HepG2 (cell line): Measurements from ENCODE around the gene SEC31A. TPM values are rescaled to one million over a fixed set of nuclear protein-coding genes. Genes with fewer than 3 reads are reported as not detected.

Experiments
- CSRNP1 ChIP-seq: sonication (generic); formaldehyde crosslinking; IDR thresholded peaks from 2 replicates; pipeline ENCODE4 v1.8.1; 2023; ENCODE audit warnings: mild to moderate bottlenecking, missing genetic modification reagents
- DMAP1 ChIP-seq: IDR thresholded peaks from 2 replicates; pipeline ENCODE4 v1.6.1; 2016
- FOXM1 ChIP-seq: sonication (generic); formaldehyde crosslinking; IDR thresholded peaks from 2 replicates; pipeline ENCODE4 v1.5.0; 2020; ENCODE audit warnings: missing genetic modification reagents
- HDAC1 ChIP-seq: sonication (generic); formaldehyde crosslinking; IDR thresholded peaks from 2 replicates; pipeline ENCODE4 v1.5.1; 2020; ENCODE audit warnings: mild to moderate bottlenecking, missing genetic modification reagents
- HNF4A ChIP-seq: sonication (generic); formaldehyde crosslinking; IDR thresholded peaks from 2 replicates; pipeline ENCODE4 v1.4.0; 2020; ENCODE audit warnings: missing genetic modification reagents
- MED1 ChIP-seq: sonication (generic); formaldehyde crosslinking; IDR thresholded peaks from 2 replicates; pipeline ENCODE4 v1.4.0; 2020; ENCODE audit warnings: missing genetic modification reagents
- PHF8 ChIP-seq: sonication (generic); formaldehyde crosslinking; IDR thresholded peaks from 2 replicates; pipeline ENCODE4 v1.5.0; 2020; ENCODE audit warnings: missing genetic modification reagents
- RAD21 ChIP-seq: fragments of 450-650 bp; formaldehyde crosslinking; IDR thresholded peaks from 2 replicates; pipeline ENCODE4 v1.5.0; 2020; ENCODE audit warnings: mild to moderate bottlenecking
- REST ChIP-seq, 2 experiments: IDR thresholded peaks; 2 replicates each; pipeline ENCODE4 v1.6.1; 2011 to 2012; ENCODE audit warnings: low read length in 2 of 2, borderline replicate concordance in 1 of 2, low read depth in 1 of 2, mild to moderate bottlenecking in 1 of 2, moderate library complexity in 1 of 2
- SAP130 ChIP-seq: IDR thresholded peaks from 2 replicates; pipeline ENCODE4 v1.6.1; 2016; ENCODE audit warnings: low read depth
- U2AF2 ChIP-seq: fragments of 200-400 bp; formaldehyde crosslinking; IDR thresholded peaks from 2 replicates; pipeline ENCODE4 v1.6.1; 2017; ENCODE audit warnings: low read depth, mild to moderate bottlenecking, low read length
- ZBTB33 ChIP-seq: sonication (generic); formaldehyde crosslinking; IDR thresholded peaks from 2 replicates; pipeline ENCODE4 v1.4.0; 2020; ENCODE audit warnings: missing genetic modification reagents
- ZKSCAN8 ChIP-seq: IDR thresholded peaks from 2 replicates; pipeline ENCODE4 v1.6.1; 2016; ENCODE audit warnings: borderline replicate concordance, missing genetic modification reagents, missing compliant biosample characterization
- ZNF143 ChIP-seq: sonication (generic); formaldehyde crosslinking; IDR thresholded peaks from 2 replicates; pipeline ENCODE4 v1.4.0; 2020; ENCODE audit warnings: missing genetic modification reagents
- ZNF317 ChIP-seq: sonication (generic); formaldehyde crosslinking; IDR thresholded peaks from 2 replicates; pipeline ENCODE4 v1.5.0; 2020; ENCODE audit warnings: mild to moderate bottlenecking, missing genetic modification reagents
- ZNF326 ChIP-seq: sonication (generic); formaldehyde crosslinking; IDR thresholded peaks from 2 replicates; pipeline ENCODE4 v1.4.0; 2020; ENCODE audit warnings: missing genetic modification reagents, borderline replicate concordance
- ZNF570 ChIP-seq: sonication (generic); formaldehyde crosslinking; IDR thresholded peaks from 2 replicates; pipeline ENCODE4 v1.4.0; 2020; ENCODE audit warnings: mild to moderate bottlenecking, missing genetic modification reagents, borderline replicate concordance
- polyA plus RNA-seq, 8 experiments: library from polyadenylated mRNA; depleted of rRNA in 3 of 8; stranded (reverse) in 7 of 8; unstranded in 1 of 8; fragments of >200 nt; fragmentation: Illumina TruSeq in 4 of 8; extraction: Trizol in 4 of 8; gene quantifications; 2 replicates each; pipeline versions ENCODE4 v1.2.1 to v1.2.3, GENCODE V29; 2011 to 2016; ENCODE audit warnings: low read depth in 4 of 8, missing spikeins in 1 of 8, mixed read lengths in 1 of 8; ENCODE audit not compliant: insufficient read depth in 1 of 8
- total RNA-seq, 5 experiments: library from RNA; depleted of rRNA; stranded (reverse); fragments of >200 nt; fragmentation: Illumina TruSeq; extraction: Trizol; gene quantifications; 2 replicates each; pipeline ENCODE4 v1.2.3, GENCODE V29; 2016; ENCODE audit warnings: low read depth in 1 of 5

SEC31A gene
- total and polyA plus RNA-seq, 2 of the 13 experiments (the other 11 are each of a cell fraction or from before 2014, with no cell fraction given): 231 to 435 TPM

GRCh38 chr4:82889287-82889686, 1.7 kb downstream of the SEC31A start (continued):
- TF ChIP-seq HNF4A (CRISPR knock-in tag): peak; percentile 60
- no peak for TF ChIP-seq ZBTB33 (CRISPR knock-in tag)
- no peak for TF ChIP-seq ZNF326 (CRISPR knock-in tag)
- no peak for TF ChIP-seq RAD21
- TF ChIP-seq ZNF570 (CRISPR knock-in tag): no peak
- TF ChIP-seq ZKSCAN8: no peak
- TF ChIP-seq DMAP1 (CRISPR knock-in tag): 0 out of 2 replicates have a peak, but pooled peaks have one; percentile 40
- TF ChIP-seq CSRNP1 (CRISPR knock-in tag): no peak
- TF ChIP-seq PHF8: no peak
- TF ChIP-seq ZNF143 (CRISPR knock-in tag): no peak
- peak; percentile 59 for TF ChIP-seq SAP130 (CRISPR knock-in tag)
- TF ChIP-seq FOXM1: no peak
- TF ChIP-seq HDAC1: 0 out of 2 replicates have a peak, but pooled peaks have one; percentile 22
- peak in 1 of 2 experiments; percentile 50; a peak in 1 of 4 replicates for TF ChIP-seq REST (IDR thresholded peaks at IDR 0.05; ENCODE audit: borderline replicate concordance in 1 of 2, low read depth in 1 of 2, low read length in 2 of 2)
- 0 out of 2 replicates have a peak, but pooled peaks have one; percentile 13 for TF ChIP-seq MED1 (CRISPR knock-in tag)
- no peak for TF ChIP-seq ZNF317 (CRISPR knock-in tag)
- TF ChIP-seq U2AF2: no peak
